ENCODE measurements around the gene ZNF334. TPM values are rescaled to one million over a fixed set of nuclear protein-coding genes. Genes with fewer than 3 reads are reported as not detected.

Gene ZNF334
- total RNA-seq, 1 donor from 2014 or later = 0.57 TPM

DNA sequence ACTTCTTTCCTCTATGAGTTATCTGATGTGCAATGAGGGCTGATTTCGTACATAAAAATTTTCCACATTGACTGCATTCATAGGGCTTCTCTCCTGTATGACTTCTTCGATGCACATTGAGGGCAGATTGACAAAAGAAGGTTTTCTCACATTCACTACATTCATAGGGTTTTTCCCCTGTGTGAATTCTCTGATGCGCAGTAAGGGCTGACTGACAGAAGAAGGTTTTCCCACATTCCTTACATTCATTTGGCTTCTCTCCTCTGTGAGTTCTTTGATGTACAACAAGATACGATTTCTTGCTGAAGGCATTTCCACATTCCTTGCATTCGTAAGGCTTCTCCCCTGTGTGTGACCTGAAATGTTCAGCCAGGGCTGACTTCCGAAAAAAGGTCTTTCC, 11.4 kb downstream of the ZNF334 start:
- intact Hi-C loops (cut with DNase I) = no loop called here
- DNase-seq (ENCODE audit: missing footprints) = no peak
- no peak for ATAC-seq

DNA sequence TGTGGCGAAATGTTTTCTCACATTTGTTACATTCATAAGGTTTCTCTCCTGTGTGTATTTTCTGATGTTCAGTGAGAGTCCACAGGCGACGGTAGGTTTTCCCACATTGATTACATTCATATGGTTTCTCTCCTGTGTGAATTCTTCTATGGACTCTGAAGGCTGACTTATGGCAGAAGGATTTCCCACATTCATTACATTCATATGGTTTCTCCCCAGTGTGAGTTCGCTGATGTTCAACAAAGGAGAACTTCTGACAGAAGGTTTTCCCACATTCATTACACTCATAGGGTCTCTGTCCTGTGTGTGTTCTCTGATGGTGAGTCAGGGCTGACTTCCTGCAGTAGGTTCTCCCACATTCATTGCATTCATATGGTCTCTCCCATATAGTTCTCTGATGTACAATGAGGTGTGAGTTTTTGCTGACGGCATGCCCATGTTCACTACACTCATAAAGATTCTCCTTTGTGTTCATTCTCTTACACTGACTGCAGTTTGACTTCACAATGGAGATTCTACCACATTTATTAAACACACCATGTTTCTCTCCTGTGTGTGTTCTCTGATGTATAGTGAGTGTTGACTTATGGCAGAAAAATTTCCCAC, 11.9 kb downstream of the ZNF334 start:
- DNase-seq (ENCODE audit: missing footprints) (no peak), ATAC-seq (no peak)
- intact Hi-C loops (cut with DNase I) = no loop called here

GRCh38 chr20:46494077-46494476, 19.3 kb downstream of the ZNF334 start:
- DNase-seq (ENCODE audit: missing footprints) = no peak
- intact Hi-C loops (cut with DNase I) = no loop called here
- ATAC-seq = no peak

DNA sequence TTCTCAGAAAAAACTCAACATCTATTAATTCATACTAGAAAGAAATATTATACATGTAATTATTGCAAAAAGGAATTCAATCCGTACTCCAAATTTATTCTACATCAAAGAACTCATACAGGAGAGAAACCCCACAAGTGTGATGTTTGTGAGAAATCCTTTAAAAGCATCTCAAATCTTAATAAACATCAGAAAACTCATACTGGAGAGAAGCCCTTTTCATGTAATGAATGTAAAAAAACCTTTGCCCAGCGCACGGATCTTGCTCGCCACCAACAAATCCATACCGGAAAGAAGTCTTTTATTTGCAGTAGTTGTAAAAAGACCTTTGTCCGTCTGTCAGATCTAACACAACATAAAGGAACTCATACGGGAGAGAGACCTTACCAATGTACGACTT, 22.0 kb downstream of the ZNF334 start:
- intact Hi-C loops (cut with DNase I) = no loop called here
- ATAC-seq (no peak), DNase-seq (ENCODE audit: missing footprints) (no peak)

DNA sequence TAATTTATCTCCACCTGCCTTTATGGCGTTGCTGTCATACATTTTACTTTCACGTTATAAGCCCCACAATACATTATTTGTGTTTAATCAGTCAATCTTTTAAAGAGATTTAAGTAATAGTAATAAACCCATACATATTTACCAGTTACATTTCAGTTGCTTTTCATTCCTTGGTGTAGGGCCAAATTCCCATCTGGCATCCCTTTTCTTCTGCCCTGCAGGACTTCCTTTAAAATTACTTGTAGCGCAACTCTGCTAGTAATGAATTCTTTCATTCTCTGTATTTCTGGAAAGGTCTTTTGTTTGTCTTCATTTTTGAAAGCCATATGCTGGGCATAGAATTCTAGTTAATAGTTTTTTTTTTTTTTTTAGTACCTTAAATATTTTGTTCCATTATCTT, 24.9 kb downstream of the ZNF334 start:
- DNase-seq (ENCODE audit: missing footprints) (no peak), ATAC-seq (no peak)
- intact Hi-C loops (cut with DNase I) = no loop called here

GRCh38 chr20:46487628-46488027, 25.7 kb downstream of the ZNF334 start:
- DNase-seq (ENCODE audit: missing footprints) (no peak), ATAC-seq (no peak)
- intact Hi-C loops (cut with DNase I) = no loop called here

- DNase-seq (ENCODE audit: missing footprints) = no peak
- intact Hi-C loops (cut with DNase I) = no loop called here
- no peak for ATAC-seq
Observed at GRCh38 chr20:46485431-46485830, 27.9 kb downstream of the ZNF334 start.

DNA sequence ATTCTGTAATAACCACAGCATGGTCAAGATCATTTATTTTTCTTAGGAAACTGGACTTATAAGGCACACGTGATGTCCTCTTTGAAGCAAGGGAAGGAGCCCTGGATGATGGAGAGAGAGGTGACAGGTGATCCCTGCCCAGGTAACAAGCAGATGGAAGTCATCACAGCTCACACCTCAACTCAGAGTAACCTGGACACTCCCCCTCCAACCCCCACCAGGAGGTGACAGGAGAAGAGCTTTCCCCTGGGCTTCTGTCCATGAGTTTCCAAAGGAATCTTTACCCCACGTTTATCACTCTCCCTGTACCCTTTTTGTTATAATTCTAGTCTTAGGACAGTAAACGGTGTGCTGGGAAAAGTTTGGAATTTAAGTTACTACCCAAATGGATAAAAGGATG, 28.4 kb downstream of the ZNF334 start:
- no peak for ATAC-seq
- intact Hi-C loops (cut with DNase I) = no loop called here
- no peak for DNase-seq (ENCODE audit: missing footprints)

DNA sequence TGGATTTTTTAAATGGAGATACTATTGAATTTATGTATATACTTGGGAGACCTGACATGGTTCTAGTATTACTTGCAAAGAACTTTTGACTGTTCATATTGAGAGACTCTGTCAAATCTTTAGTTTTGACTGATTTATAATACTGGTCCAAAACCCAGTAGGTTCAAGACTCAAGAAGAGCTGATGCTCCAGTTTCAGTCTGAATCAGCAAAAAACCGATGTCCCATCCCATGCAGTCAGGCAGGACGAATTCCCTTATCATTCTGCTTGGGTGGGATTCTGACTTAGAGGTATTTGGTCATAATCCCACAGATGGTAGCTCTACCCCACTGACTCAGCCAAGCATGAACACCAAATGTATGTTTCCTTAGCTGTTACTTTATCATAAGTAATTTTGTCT, 29.5 kb downstream of the ZNF334 start:
- intact Hi-C loops (cut with DNase I) = no loop called here
- no peak for ATAC-seq
- DNase-seq (ENCODE audit: missing footprints) = no peak

- ATAC-seq (no peak), DNase-seq (ENCODE audit: missing footprints) (no peak)
- intact Hi-C loops (cut with DNase I) = no loop called here
Observed at GRCh38 chr20:46482864-46483263, 30.5 kb downstream of the ZNF334 start.

DNA sequence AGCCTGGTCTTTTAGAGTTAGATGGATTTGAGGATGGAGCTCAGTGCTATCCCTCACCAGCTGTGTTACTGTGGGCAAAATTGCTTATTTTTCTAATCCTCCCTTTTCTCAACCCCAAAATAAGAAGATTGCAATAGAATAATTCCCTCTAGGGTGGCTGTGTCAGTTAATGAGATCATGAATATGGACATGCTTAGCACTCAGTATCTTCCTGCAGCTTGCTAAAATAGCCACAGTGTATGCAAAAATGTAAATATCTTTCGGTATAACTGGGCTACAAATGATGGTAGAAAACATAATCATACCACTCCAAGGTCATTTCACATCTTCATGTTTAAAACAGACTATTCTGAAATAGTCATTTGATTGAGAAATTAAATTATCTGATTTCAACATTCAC, 35.7 kb downstream of the ZNF334 start:
- ATAC-seq (no peak), DNase-seq (ENCODE audit: missing footprints) (no peak)
- intact Hi-C loops (cut with DNase I) = no loop called here

DNA sequence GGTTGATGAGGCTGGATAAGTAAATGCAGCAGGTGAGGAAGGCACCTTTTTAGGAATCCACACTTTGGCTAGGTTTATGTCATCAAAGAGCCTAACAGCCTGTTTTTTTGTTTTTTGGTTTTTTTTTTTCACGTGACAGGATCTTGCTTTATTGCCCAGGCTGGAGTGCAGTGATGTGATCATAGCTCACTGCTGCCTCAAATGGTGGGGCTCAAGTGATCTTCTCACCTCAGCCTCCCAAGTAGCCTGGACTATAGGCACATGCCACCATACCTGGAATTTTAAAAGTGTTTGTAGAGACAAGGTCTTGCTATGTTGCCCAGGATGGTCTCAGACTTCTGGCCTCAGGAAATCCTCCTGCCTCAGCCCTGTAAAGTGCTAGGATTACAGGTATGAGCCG, 36.1 kb downstream of the ZNF334 start:
- DNase-seq (ENCODE audit: missing footprints) = no peak
- intact Hi-C loops (cut with DNase I) = no loop called here
- ATAC-seq = no peak

- intact Hi-C loops (cut with DNase I) = no loop called here
- no peak for DNase-seq (ENCODE audit: missing footprints)
- ATAC-seq = no peak
Observed at GRCh38 chr20:46468508-46468907, 44.9 kb downstream of the ZNF334 start.

GRCh38 chr20:46464451-46464850, 48.9 kb downstream of the ZNF334 start:
- intact Hi-C loops (cut with DNase I) = no loop called here
- ATAC-seq (no peak), DNase-seq (ENCODE audit: missing footprints) (no peak)

DNA sequence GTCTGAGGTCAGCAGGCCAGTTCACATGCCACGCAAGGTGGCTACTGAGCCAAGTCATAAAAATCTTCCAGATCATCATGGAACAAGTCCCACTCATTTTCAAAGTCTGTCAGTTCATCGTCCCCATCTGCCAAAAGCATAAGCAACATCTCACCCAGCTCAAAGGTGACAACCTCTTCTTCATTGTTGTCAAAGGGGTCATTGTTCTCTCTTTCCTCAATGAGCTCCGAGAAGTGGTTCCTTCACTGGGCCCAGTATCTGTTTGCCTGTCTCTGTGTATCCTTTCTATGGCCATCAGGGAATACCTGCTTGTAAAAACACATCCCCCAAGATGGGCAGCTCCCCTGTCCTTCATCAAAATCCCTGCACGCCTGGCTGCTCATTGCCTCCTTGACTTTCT, 49.5 kb downstream of the ZNF334 start:
- ATAC-seq = no peak
- intact Hi-C loops (cut with DNase I) = no loop called here
- DNase-seq (ENCODE audit: missing footprints) = no peak

DNA sequence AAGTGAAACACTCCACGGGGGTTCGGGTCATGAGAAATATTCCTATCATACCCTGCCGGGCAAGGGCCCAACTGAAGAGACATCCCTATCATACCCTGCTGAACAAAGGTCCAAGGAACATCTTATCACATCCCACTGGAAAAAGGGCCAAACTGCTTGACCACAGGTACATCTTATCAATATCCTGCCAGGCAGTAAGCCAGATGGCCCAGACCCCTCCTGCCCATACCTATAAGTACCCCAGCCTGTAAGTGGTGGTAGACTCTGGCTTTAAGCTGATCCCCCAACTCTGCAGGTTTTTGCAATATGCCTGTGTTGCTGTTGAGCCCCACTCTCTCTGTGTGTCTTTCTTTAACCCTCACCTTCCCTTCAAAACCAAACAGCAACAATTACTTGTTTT, 51.6 kb downstream of the ZNF334 start:
- DNase-seq (ENCODE audit: missing footprints) = no peak
- no peak for ATAC-seq
- intact Hi-C loops (cut with DNase I) = no loop called here

GRCh38 chr20:46458866-46459750, 54.3 kb downstream of the ZNF334 start:
- DNase-seq (ENCODE audit: missing footprints) (peak; percentile 79), ATAC-seq (no peak)
- intact Hi-C loops (cut with DNase I) = no loop called here

GRCh38 chr20:46456255-46457028, 56.9 kb downstream of the ZNF334 start:
- intact Hi-C loops (cut with DNase I) = no loop called here
- no peak for ATAC-seq
- no peak for DNase-seq (ENCODE audit: missing footprints)

GRCh38 chr20:46455729-46456128, 57.6 kb downstream of the ZNF334 start:
- no peak for ATAC-seq
- intact Hi-C loops (cut with DNase I) = no loop called here
- no peak for DNase-seq (ENCODE audit: missing footprints)

Data from Right ventricle myocardium inferior (tissue), 1 donor.